Medulla oblongata (tissue), 1 donor: ENCODE measurements around the gene UVRAG.

ENCODE experiments used
- DNase-seq: peaks from one replicate; pipeline ENCODE4 v3.0.0-alpha.2; 2015; ENCODE audit errors: extremely low spot score

UVRAG gene

GRCh38 chr11:75814677-75815344, at the start of gene UVRAG:
Gene UVRAG, plus strand, starts transcription at chr11:75815210. Its CDS starts 198 bp downstream, at chr11:75815408.
- DNase-seq, result peak; percentile 100

- DNase-seq, result no peak
Observed at GRCh38 chr11:75766443-75767227, 48.4 kb upstream of the UVRAG start.

GRCh38 chr11:75767228-75767572, 47.8 kb upstream of the UVRAG start:
- no peak for DNase-seq

GRCh38 chr11:75767793-75768111, 47.3 kb upstream of the UVRAG start:
- DNase-seq, result no peak

- peak; percentile 27 for DNase-seq
Observed at GRCh38 chr11:75768112-75768908, 46.7 kb upstream of the UVRAG start, which contains the start of gene DGAT2. Gene DGAT2, plus strand, starts transcription at chr11:75768778. Its CDS starts 214 bp downstream, at chr11:75768992.

- DNase-seq, result no peak
Observed at GRCh38 chr11:75768909-75769771, 45.9 kb upstream of the UVRAG start.

- DNase-seq, result no peak
Observed at GRCh38 chr11:75770102-75770501, 44.9 kb upstream of the UVRAG start.

- DNase-seq, result no peak
Observed at GRCh38 chr11:75771646-75772410, 43.2 kb upstream of the UVRAG start.

- DNase-seq, result peak; percentile 22
Observed at GRCh38 chr11:75773595-75774353, 41.2 kb upstream of the UVRAG start.

- DNase-seq, result no peak
Observed at GRCh38 chr11:75775056-75775455, 40.0 kb upstream of the UVRAG start.

- DNase-seq, result no peak
Observed at GRCh38 chr11:75776546-75776945, 38.5 kb upstream of the UVRAG start.

GRCh38 chr11:75777461-75778110, 37.4 kb upstream of the UVRAG start:
- DNase-seq, result no peak

- no peak for DNase-seq
Observed at GRCh38 chr11:75778962-75779361, 36.0 kb upstream of the UVRAG start.

- no peak for DNase-seq
Observed at GRCh38 chr11:75779960-75780359, 35.0 kb upstream of the UVRAG start.

GRCh38 chr11:75780888-75781287, 34.1 kb upstream of the UVRAG start:
- no peak for DNase-seq

GRCh38 chr11:75781296-75781695, 33.7 kb upstream of the UVRAG start:
- no peak for DNase-seq

GRCh38 chr11:75781831-75782230, 33.2 kb upstream of the UVRAG start:
- DNase-seq, result no peak

GRCh38 chr11:75782540-75783263, 32.3 kb upstream of the UVRAG start:
- DNase-seq, result no peak
